ENCODE results near the gene HIVEP1.
A peak's percentile ranks its signal among the peaks of the same experiment; 100 is the strongest.

HIVEP1 gene

DNA sequence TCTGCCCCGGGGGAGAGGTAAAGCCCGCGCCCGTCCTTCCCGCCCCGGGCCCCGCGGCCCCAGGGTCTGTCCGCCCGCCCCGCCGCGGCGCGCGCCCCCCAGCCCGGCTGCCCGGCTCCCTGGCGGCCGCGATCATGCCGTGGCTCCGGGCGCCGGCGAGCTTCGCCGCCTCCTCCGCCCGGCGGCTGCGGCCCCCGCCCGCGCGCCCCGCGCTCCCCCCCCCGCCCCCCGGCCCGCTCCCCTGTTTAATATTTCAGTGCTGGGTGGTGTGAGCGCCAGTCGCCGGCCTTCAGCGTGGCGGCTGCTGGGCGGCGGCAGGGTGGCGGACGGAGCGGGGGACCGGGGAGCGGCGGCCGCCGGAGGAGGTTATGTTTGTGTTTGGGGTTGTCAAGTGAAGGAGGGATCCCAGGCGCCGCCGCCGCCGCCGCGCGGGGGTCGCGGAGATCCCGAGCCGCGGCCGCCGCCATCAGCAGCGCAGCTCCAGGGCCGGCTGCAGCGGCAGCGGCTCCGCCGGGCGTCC lies at the start of gene HIVEP1:
TSS of gene HIVEP1 (plus strand) at position 275 of the 520 bp plus-strand sequence. CDS start 3,317 bp downstream, outside the sequence.
- no peak for DNase-seq

GRCh38 chr6:11963756-11964500 lies 48.2 kb upstream of the HIVEP1 start:
- DNase-seq, result no peak

- peak; percentile 17 for DNase-seq
Measured at GRCh38 chr6:11964729-11965335, 47.3 kb upstream of the HIVEP1 start.

DNA sequence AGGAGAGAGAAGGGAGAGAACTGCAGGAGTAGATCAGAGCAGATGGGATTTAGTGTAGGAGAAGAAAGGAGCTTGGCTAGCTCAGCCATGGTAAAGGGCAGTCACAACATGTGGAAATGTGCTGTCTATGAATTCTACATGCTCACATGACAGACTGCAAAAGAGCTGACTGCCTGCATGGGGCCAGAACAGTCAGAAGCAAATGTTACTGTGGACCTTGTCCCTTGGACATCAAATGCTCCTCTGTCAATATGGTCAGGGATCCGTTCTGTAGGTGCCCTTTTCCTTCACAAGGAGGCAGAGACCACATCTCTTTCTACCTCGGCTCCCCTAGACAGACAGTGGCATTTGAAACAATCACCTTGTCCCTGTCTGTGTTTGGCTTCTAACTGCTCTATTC lies 46.6 kb upstream of the HIVEP1 start:
- DNase-seq, result no peak

DNA sequence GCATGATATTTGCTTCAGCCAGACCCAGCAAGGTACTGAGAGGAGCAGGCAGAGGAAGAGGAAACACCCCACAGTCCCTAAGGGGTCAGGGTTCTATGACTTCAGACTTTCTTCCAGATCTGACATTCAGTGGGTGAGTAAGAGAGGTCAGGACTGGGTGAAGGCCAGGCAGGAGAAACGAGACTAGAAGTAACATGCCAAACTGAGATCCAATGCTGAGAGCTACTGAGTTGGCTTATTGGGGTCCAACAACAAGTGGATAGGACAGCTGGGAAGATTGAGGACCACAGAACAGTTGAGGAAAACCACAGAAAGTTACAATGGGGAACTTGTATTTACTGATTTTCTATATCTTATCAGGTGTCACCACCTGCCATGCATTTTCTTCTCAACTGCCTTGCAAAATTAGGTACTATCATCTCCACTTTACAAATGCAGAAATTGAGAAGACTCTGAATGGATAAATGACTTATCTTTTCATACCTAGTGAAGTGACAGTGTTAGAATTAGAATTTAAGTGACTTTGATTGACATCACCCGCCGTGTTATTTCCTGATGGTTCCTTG lies 43.8 kb upstream of the HIVEP1 start:
- DNase-seq, result peak; percentile 4

DNA sequence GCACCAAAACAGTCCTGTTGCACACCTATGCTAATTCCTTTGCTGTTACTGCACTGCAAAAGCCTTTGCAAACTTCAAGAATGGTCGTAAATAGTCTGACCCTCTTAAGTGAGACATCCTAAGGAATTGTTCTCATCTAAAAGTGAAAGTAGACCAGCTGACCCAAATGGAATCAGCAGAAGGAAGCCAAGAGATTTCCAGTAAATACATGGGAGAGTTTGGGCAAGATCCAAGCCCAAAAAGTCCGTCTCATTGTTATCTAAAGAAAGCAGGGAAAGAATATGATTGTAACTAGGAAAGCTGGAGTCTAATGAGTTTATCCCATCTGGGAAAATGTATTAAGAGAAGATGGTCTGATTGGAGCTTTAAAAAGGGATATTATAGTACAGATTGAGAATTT lies 43.0 kb upstream of the HIVEP1 start:
- no peak for DNase-seq

DNA sequence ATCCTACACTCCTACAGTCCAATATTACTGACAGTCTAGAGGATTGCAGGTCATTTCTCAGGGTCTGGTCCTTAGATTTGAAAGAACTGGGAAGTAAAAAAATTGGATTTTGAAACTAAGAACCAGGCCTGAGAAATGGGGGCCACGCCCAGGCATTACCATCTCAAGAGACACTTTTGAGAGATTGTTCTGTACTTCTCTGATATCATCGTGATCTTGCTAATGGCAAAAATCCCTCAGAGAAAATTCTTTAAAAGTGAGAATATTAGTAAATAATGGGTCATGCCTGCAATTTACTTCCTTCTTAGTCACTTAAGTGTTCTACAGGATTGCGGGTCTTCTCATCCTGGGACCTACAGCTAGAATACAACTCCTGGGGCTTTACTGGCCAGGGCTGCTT lies 42.0 kb upstream of the HIVEP1 start:
- no peak for DNase-seq

- DNase-seq, result no peak
Measured at GRCh38 chr6:11971154-11971553, 41.0 kb upstream of the HIVEP1 start.

DNA sequence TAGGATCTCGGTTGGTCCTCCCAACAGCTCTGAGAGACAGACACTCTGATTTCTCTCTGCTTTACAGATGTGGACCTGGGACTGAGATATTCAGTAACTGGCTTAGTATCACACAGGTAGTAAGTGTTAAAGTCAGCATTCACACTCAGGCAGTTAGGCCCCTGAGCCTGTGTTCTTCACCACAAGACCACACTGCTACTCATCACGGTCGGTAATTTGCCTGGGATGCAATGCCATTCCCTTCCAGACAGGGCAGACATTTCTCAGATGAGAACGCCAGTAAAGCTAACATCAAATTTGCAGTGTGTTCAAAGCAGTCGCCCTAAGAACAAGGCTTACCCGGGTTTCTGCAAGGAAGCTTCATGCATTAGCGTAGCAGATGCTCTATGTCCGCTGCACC lies 39.8 kb upstream of the HIVEP1 start:
- no peak for DNase-seq

DNA sequence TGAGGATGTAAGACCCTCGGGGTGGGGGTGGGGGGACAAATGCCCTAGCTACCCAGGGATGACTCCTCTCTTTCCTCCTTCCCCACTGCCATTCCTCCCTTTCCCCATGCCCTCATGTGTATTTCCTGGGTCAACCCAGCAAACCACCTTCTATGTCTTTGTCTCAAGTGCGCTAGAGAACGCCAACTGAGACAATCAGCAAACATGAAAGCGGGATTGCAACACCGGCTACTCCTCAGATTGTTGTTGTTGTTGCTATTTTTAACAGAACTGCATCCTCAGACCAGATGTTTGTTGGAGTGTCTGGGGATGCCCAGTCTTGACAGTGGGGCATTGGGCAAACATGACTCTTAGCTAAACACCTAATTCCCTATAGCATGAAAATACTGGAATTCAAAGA lies 39.3 kb upstream of the HIVEP1 start:
- DNase-seq, result no peak

- no peak for DNase-seq
Measured at GRCh38 chr6:11973238-11973637, 38.9 kb upstream of the HIVEP1 start.

DNA sequence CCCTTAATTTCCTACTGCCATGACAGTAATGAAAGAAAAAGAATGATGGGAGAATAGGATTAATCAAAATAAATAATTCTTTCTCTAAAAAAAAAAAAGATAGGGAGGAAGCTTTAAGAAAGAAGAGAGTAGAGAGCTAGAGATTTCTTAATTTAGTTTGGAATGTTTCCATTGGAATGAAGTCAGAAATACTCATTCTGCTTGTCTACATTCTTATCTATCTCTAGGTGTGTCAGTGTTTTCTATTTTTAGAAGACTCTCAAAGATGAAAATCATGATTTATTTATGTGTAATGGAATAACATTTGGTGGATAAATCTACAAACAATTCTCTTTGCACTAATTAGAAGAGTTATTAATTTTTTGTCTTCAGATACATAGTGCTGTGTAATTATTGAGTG lies 38.0 kb upstream of the HIVEP1 start:
- DNase-seq, result no peak

DNA sequence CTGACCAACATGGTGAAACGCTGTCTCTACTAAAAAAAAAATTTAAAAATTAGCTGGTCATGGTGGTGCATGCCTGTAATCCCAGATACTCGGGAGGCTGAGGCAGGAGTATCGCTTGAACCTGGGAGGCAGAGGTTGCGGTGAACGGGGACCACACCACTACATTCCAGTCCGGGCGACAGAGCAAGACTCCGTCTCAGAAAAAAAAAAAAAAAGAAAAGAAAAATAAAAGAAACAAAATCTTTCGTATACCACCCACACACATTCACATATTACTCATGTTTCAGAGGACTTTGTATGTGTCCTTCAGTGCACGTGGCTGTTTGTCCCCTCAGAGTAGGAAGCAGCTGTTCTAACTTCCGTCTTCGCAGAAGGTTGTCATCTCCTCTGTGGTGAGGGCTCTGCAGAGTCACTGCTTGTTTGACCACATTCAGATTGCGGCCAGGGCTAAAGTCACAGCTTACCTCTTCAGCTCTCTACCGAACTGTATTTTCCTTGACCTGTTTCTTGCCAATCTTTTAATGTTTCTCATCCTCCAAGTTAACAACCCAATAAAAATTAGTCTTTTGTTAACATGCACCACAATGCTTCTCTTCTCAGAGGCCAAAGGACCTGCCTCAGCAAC lies 36.6 kb upstream of the HIVEP1 start:
- DNase-seq, result peak; percentile 85

DNA sequence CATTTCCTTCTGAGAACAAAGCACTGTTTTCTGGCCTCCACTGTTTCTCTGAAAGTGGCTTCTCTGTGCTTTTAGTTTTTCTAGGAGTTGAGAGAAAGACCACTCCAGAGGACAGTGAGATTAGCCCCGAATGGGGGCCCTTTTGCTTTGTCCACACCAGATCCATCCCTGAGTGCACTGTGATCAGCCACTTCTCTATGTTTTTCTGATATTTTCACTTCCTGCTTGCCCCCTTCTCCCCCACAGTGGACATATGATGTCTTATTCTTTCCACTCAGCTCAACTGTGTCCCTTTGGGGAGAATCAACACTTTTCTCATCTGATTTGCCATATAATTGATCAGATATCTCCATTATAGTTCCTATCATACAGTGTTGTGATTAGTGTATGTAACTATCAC lies 35.6 kb upstream of the HIVEP1 start:
- no peak for DNase-seq

GRCh38 chr6:11977193-11977592 lies 34.9 kb upstream of the HIVEP1 start:
- DNase-seq, result no peak

DNA sequence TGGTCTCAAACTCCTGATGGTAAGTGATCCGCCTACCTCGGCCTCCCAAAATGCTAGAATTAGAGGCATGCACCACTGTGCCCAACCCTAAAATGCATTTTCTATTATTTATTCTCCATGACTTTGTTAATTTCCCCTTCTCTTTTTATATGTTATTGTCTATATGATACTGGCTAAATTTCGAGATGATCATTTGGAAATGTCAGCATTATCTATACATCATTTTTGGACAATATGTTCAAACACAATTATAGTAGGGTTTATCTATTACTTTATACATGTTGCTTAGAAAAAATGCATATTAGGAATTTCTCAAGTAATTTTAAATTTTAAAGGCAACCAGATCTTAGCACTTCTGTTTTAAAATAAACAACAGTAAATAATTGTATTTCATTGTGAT lies 34.4 kb upstream of the HIVEP1 start:
- DNase-seq, result no peak

- peak; percentile 20 for DNase-seq
Measured at GRCh38 chr6:11978169-11978987, 33.7 kb upstream of the HIVEP1 start.

- no peak for DNase-seq
Measured at GRCh38 chr6:11979866-11980265, 32.2 kb upstream of the HIVEP1 start.

- DNase-seq, result no peak
Measured at GRCh38 chr6:11983306-11983705, 28.8 kb upstream of the HIVEP1 start.

- DNase-seq, result no peak
Measured at GRCh38 chr6:11987386-11987785, 24.7 kb upstream of the HIVEP1 start.

- DNase-seq, result no peak
Measured at GRCh38 chr6:11989386-11989785, 22.7 kb upstream of the HIVEP1 start.

DNA sequence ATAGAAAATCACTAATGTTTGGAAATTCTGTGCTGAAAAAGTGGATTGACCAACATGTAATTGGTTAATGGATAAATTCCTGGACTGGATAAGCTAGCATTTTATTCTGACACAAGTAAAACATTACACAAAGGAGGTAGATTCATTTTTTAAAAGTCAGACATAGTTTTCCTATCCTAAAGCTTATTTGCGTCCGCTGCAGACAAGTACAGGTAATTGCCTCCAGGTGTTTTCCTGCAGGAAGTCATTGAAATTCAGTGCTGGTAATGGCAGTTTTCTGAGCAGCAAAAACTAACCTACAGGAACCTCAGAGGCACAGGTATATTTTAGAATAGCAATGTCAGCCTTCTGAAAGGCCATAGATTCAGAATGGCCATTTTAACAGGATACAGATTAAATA lies 20.0 kb upstream of the HIVEP1 start:
- no peak for DNase-seq
